ENCODE results near the gene CYTH4.

CYTH4 gene

GRCh38 chr22:37287550-37287951 is 5.2 kb downstream of the CYTH4 start:
- no peak overlapping the region for H3K27ac ChIP-seq
- no peak for DNase-seq
- no peaks in the 10 kb centered on the region for H3K9me3 ChIP-seq (ENCODE audit: severe bottlenecking)
- H3K36me3 ChIP-seq = no peaks in the 10 kb centered on the region
- no peak overlapping the region for H3K4me3 ChIP-seq (ENCODE audit: low read depth, low read length)
- no peaks in the 10 kb centered on the region for H3K27me3 ChIP-seq (ENCODE audit: insufficient read depth, low read depth, severe bottlenecking)
- no peak for TF ChIP-seq CTCF (IDR thresholded peaks at IDR 0.05; ENCODE audit: low read depth, low read length)

- Histone ChIP-seq H3K27me3 (ENCODE audit: insufficient read depth, low read depth, severe bottlenecking) (no peaks in the 10 kb centered on the region), H3K27ac (no peak overlapping the region), H3K4me3 (ENCODE audit: low read depth, low read length) (no peak overlapping the region), H3K36me3 (no peaks in the 10 kb centered on the region), H3K9me3 (ENCODE audit: severe bottlenecking) (no peaks in the 10 kb centered on the region)
- TF ChIP-seq CTCF (IDR thresholded peaks at IDR 0.05; ENCODE audit: low read depth, low read length) = 0 out of 2 replicates have a peak, but pooled peaks have one; percentile 4
- no peak for DNase-seq
Measured at GRCh38 chr22:37288521-37288920, 6.2 kb downstream of the CYTH4 start.

GRCh38 chr22:37289156-37289735 is 6.9 kb downstream of the CYTH4 start:
- Histone ChIP-seq H3K27ac (no peak overlapping the region), H3K27me3 (ENCODE audit: insufficient read depth, low read depth, severe bottlenecking) (no peaks in the 10 kb centered on the region), H3K9me3 (ENCODE audit: severe bottlenecking) (no peaks in the 10 kb centered on the region), H3K36me3 (no peaks in the 10 kb centered on the region), H3K4me3 (ENCODE audit: low read depth, low read length) (no peak overlapping the region)
- DNase-seq = no peak
- no peak for TF ChIP-seq CTCF (IDR thresholded peaks at IDR 0.05; ENCODE audit: low read depth, low read length)

GRCh38 chr22:37290737-37291136 is 8.4 kb downstream of the CYTH4 start:
- Histone ChIP-seq H3K36me3 (no peaks in the 10 kb centered on the region), H3K27me3 (ENCODE audit: insufficient read depth, low read depth, severe bottlenecking) (no peaks in the 10 kb centered on the region), H3K4me3 (ENCODE audit: low read depth, low read length) (no peak overlapping the region), H3K27ac (no peak overlapping the region), H3K9me3 (ENCODE audit: severe bottlenecking) (no peaks in the 10 kb centered on the region)
- DNase-seq = no peak
- TF ChIP-seq CTCF (IDR thresholded peaks at IDR 0.05; ENCODE audit: low read depth, low read length) = no peak

- Histone ChIP-seq H3K9me3 (ENCODE audit: severe bottlenecking) (no peaks in the 10 kb centered on the region), H3K36me3 (no peaks in the 10 kb centered on the region), H3K4me3 (ENCODE audit: low read depth, low read length) (no peak overlapping the region), H3K27ac (no peak overlapping the region), H3K27me3 (ENCODE audit: insufficient read depth, low read depth, severe bottlenecking) (no peaks in the 10 kb centered on the region)
- TF ChIP-seq CTCF (IDR thresholded peaks at IDR 0.05; ENCODE audit: low read depth, low read length) = no peak
- DNase-seq = no peak
Measured at GRCh38 chr22:37291559-37292298, 9.4 kb downstream of the CYTH4 start.
